Stomach (tissue), 4 donors: ENCODE results near the gene PSTPIP1.

Experiments
- EP300 ChIP-seq: sonication (generic); formaldehyde crosslinking; IDR thresholded peaks from one replicate; pipeline ENCODE4 v1.6.1; 2017; ENCODE audit warnings: antibody characterized with exemption
- POLR2A ChIP-seq, 4 donors: fragments of 450-650 bp; IDR thresholded peaks; one replicate each; pipeline ENCODE4 v1.6.1; 2016; ENCODE audit warnings: antibody characterized with exemption in 4 of 4, control low read depth in 2 of 4, mild to moderate bottlenecking in 1 of 4, moderate library complexity in 1 of 4
- POLR2AphosphoS5 ChIP-seq, 3 donors: sonication (generic); formaldehyde crosslinking; IDR thresholded peaks; one replicate each; pipeline ENCODE4 v1.6.1; 2016; ENCODE audit warnings: antibody characterized with exemption in 3 of 3
- TF ChIP-seq, protein P1 (sequence below), 7 experiments: fragments of 450-650 bp in 4 of 7; fragments of 200-600 bp in 3 of 7; sonication (generic) in 3 of 7; IDR thresholded peaks; one replicate each; pipeline ENCODE4 v1.5.1; 2016 to 2019; ENCODE audit warnings: antibody characterized with exemption in 7 of 7, control low read depth in 2 of 7, mild to moderate bottlenecking in 1 of 7

DNA sequence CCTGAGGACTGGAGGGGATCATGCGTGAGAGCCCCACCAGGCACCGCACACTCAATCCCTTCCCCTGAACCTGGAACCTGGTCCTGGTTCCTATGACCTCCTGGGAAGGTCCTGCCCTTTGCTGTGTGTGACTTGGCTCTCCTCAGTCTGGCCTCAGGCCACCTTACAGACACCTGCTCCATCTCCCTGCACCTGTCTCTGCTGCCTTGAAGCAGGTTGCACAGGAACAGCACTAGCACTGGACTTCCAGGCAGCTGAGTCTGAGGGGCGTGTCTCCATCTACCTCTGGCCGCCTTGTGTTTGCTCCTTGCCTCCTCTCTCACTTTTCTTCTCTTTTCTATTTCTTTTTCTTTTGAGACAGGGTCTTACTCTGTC is 15.4 kb downstream of the PSTPIP1 start:
- TF ChIP-seq POLR2A (IDR thresholded peaks at IDR 0.05) = no peak
- TF ChIP-seq EP300 = no peak
- TF ChIP-seq, protein P1, sequence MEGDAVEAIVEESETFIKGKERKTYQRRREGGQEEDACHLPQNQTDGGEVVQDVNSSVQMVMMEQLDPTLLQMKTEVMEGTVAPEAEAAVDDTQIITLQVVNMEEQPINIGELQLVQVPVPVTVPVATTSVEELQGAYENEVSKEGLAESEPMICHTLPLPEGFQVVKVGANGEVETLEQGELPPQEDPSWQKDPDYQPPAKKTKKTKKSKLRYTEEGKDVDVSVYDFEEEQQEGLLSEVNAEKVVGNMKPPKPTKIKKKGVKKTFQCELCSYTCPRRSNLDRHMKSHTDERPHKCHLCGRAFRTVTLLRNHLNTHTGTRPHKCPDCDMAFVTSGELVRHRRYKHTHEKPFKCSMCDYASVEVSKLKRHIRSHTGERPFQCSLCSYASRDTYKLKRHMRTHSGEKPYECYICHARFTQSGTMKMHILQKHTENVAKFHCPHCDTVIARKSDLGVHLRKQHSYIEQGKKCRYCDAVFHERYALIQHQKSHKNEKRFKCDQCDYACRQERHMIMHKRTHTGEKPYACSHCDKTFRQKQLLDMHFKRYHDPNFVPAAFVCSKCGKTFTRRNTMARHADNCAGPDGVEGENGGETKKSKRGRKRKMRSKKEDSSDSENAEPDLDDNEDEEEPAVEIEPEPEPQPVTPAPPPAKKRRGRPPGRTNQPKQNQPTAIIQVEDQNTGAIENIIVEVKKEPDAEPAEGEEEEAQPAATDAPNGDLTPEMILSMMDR (IDR thresholded peaks at IDR 0.05) = no peak
- no peak for TF ChIP-seq POLR2AphosphoS5 (IDR thresholded peaks at IDR 0.05)
